SU-DHL-6 (cell line): ENCODE data around the gene EXOC3.

Experiments used
- CTCF ChIP-seq: fragments of 200-600 bp; sonication (generic); IDR thresholded peaks from one replicate; pipeline ENCODE4 v1.5.1; 2017; ENCODE audit warnings: antibody characterized with exemption, mild to moderate bottlenecking, low read length, moderate library complexity; ENCODE audit not compliant: insufficient read depth, poor library complexity, severe bottlenecking
- EZH2phosphoT487 ChIP-seq: fragments of 200-600 bp; sonication (generic), shearing (Covaris generic); conservative IDR thresholded peaks from 2 replicates; pipeline ENCODE4 v1.6.1; 2018; ENCODE audit warnings: mild to moderate bottlenecking, antibody characterized with exemption, low read length, moderate library complexity, mixed read lengths

DNA sequence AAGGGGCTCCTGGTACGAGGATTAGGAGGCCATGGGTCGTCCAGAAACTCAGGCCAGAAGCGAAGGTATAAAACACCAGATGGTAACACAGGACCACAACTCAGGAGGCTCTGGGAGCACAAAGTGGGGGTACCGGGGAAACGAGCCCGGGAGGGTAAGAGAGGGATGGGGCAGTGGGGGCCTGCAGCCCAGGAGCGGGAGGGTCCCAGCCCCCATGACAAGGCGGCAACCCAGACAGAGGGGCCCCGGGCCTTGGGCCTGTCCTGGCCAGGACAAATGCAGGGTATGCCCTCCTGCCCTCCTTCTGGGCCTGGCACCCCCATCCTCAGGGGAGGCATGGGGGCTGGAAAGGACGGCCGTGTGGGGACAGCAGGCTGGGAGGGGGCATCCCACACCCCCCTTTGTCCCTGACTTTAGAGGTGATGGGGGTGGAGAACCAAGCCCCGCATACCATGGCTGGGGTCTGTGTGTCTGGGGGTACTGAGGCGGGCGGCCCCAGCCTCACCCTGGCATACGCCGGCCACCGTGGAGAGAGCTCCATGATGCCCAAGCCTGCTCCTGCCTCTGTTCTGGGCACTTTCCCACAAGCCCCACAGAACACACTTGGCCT, 47.0 kb upstream of the EXOC3 start:
- TF ChIP-seq CTCF (no peak), EZH2phosphoT487 (no peak)
